ENCODE results near the gene ETS1. TPM values are rescaled to one million over a fixed set of nuclear protein-coding genes. Genes with fewer than 3 reads are reported as not detected.
A peak's percentile ranks its signal among the peaks of the same experiment; 100 is the strongest.

The ETS1 gene
- total and polyA plus RNA-seq, 2 experiments from 2014 or later, result 25.6 to 52.6 TPM

DNA sequence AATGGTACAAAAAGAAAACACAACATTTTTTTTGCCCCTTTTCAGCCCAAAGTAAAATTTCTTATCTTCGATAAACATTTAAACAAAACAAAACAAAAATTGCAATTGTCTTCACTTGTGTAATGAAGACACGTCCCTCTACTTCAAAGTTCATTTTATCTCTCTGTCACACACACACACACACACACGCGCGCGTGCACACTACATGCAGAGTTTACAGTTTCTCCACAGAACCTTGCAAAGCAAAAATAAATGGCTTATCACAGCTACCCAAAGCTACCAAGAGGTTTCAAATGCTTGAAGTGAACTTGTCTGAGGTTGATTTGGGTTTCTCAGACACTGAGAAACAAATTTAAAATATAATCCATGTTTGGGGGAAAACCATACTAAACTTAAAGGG is 72.3 kb downstream of the ETS1 start:
- Mint-ChIP-seq H3K9me3 (no peaks in the 10 kb centered on the region), H3K4me1 (peaks cover 36% of the 10 kb centered on the region), H3K27me3 (ENCODE audit: insufficient read depth, low read depth, poor library complexity) (no peaks in the 10 kb centered on the region), H3K4me3 (no peak overlapping the region), H3K27ac (no peak overlapping the region), H3K36me3 (ENCODE audit: low read depth) (no peaks in the 10 kb centered on the region)
- Histone ChIP-seq H3K4me2 (peak overlapping the region; percentile 50), H3K9me2 (ENCODE audit: insufficient read depth) (no peaks in the 10 kb centered on the region), H4K20me1 (replicated peaks; ENCODE audit: insufficient read depth) (peaks cover 19% of the 10 kb centered on the region), H3K4me3 (no peak overlapping the region), H3K27me3 (ENCODE audit: insufficient read depth) (no peaks in the 10 kb centered on the region), H3F3A (replicated peaks; ENCODE audit: low read depth) (no peaks in the 10 kb centered on the region), H3K27ac (ENCODE audit: low read depth) (peak overlapping the region; percentile 27; the same call in 1 of the 2 replicates), H3K79me2 (replicated peaks; ENCODE audit: insufficient read depth) (peaks cover 84% of the 10 kb centered on the region), H2AFZ (no peak overlapping the region), H3K4me1 (ENCODE audit: insufficient read depth) (peaks cover 51% of the 10 kb centered on the region), H3K36me3 (ENCODE audit: insufficient read depth) (no peaks in the 10 kb centered on the region)
- ATAC-seq (no peak), DNase-seq (ENCODE audit: low spot score) (no peak)
- TF ChIP-seq, protein P1, sequence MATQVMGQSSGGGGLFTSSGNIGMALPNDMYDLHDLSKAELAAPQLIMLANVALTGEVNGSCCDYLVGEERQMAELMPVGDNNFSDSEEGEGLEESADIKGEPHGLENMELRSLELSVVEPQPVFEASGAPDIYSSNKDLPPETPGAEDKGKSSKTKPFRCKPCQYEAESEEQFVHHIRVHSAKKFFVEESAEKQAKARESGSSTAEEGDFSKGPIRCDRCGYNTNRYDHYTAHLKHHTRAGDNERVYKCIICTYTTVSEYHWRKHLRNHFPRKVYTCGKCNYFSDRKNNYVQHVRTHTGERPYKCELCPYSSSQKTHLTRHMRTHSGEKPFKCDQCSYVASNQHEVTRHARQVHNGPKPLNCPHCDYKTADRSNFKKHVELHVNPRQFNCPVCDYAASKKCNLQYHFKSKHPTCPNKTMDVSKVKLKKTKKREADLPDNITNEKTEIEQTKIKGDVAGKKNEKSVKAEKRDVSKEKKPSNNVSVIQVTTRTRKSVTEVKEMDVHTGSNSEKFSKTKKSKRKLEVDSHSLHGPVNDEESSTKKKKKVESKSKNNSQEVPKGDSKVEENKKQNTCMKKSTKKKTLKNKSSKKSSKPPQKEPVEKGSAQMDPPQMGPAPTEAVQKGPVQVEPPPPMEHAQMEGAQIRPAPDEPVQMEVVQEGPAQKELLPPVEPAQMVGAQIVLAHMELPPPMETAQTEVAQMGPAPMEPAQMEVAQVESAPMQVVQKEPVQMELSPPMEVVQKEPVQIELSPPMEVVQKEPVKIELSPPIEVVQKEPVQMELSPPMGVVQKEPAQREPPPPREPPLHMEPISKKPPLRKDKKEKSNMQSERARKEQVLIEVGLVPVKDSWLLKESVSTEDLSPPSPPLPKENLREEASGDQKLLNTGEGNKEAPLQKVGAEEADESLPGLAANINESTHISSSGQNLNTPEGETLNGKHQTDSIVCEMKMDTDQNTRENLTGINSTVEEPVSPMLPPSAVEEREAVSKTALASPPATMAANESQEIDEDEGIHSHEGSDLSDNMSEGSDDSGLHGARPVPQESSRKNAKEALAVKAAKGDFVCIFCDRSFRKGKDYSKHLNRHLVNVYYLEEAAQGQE (IDR thresholded peaks at IDR 0.05; ENCODE audit: unreplicated experiment), result no peak
- TF ChIP-seq, protein P2, sequence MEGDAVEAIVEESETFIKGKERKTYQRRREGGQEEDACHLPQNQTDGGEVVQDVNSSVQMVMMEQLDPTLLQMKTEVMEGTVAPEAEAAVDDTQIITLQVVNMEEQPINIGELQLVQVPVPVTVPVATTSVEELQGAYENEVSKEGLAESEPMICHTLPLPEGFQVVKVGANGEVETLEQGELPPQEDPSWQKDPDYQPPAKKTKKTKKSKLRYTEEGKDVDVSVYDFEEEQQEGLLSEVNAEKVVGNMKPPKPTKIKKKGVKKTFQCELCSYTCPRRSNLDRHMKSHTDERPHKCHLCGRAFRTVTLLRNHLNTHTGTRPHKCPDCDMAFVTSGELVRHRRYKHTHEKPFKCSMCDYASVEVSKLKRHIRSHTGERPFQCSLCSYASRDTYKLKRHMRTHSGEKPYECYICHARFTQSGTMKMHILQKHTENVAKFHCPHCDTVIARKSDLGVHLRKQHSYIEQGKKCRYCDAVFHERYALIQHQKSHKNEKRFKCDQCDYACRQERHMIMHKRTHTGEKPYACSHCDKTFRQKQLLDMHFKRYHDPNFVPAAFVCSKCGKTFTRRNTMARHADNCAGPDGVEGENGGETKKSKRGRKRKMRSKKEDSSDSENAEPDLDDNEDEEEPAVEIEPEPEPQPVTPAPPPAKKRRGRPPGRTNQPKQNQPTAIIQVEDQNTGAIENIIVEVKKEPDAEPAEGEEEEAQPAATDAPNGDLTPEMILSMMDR (conservative IDR thresholded peaks at IDR 0.05; ENCODE audit: low read depth in 2 of 2), result no peak
- TF ChIP-seq, protein P3, sequence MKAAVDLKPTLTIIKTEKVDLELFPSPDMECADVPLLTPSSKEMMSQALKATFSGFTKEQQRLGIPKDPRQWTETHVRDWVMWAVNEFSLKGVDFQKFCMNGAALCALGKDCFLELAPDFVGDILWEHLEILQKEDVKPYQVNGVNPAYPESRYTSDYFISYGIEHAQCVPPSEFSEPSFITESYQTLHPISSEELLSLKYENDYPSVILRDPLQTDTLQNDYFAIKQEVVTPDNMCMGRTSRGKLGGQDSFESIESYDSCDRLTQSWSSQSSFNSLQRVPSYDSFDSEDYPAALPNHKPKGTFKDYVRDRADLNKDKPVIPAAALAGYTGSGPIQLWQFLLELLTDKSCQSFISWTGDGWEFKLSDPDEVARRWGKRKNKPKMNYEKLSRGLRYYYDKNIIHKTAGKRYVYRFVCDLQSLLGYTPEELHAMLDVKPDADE (IDR thresholded peaks at IDR 0.05), result no peak

DNA sequence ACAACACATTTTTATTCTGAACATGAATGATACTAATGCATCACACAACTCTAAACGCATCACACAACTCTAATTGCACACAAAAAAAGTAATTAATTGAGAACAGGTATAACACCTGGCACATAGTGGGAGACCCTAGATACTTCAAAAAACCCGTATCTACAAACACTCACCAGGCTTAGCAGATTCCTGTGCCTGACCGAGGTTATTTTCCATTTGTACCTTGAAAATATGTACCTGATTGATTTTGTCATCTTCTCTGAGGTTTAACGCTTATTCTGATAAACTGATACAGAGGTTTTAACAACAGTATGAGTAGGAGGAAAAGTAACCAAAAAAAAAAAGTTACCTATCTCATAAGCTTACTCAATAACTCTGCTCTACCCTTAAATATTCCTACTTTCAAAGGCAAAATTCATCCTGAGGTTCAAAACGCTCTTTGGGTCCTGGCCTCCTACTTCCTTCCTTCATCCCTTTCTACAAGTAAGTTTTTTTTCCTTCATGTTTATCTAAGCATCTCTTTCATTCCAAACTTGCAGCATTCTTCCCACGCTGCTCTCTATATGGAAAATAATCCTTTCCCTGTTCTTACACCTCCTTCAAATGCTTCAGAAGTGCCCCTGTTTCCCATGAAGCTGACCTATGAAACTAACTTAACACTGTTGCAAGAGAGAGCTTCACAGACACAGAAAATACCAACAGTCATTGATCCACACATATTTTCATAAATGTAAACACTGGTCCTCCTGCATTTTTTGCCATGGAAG is 73.3 kb downstream of the ETS1 start:
- no peak overlapping the region; the same call in 1 of the 2 replicates for H3K27ac Mint-ChIP-seq
- no peak overlapping the region for H3K27ac ChIP-seq (ENCODE audit: low read depth)
- H2AFZ ChIP-seq, result no peak overlapping the region
- H3K27me3 ChIP-seq (ENCODE audit: insufficient read depth), result no peaks in the 10 kb centered on the region
- peak overlapping the region; percentile 50; the same call in 1 of the 2 replicates for H3K4me2 ChIP-seq
- H3K4me1 Mint-ChIP-seq, result peaks cover 36% of the 10 kb centered on the region
- H3K36me3 ChIP-seq (ENCODE audit: insufficient read depth), result no peaks in the 10 kb centered on the region
- H3K9me3 Mint-ChIP-seq, result no peaks in the 10 kb centered on the region
- no peaks in the 10 kb centered on the region for H3K9me2 ChIP-seq (ENCODE audit: insufficient read depth)
- H3K27me3 Mint-ChIP-seq (ENCODE audit: insufficient read depth, low read depth, poor library complexity), result no peaks in the 10 kb centered on the region
- no peaks in the 10 kb centered on the region for H3F3A ChIP-seq (replicated peaks; ENCODE audit: low read depth)
- DNase-seq (ENCODE audit: low spot score), result no peak
- no peak overlapping the region for H3K4me3 Mint-ChIP-seq
- H3K79me2 ChIP-seq (replicated peaks; ENCODE audit: insufficient read depth), result peaks cover 84% of the 10 kb centered on the region
- no peak overlapping the region for H3K4me3 ChIP-seq
- H3K36me3 Mint-ChIP-seq (ENCODE audit: low read depth), result no peaks in the 10 kb centered on the region
- no peak for ATAC-seq
- H4K20me1 ChIP-seq (replicated peaks; ENCODE audit: insufficient read depth), result peaks cover 11% of the 10 kb centered on the region
- peaks cover 46% of the 10 kb centered on the region for H3K4me1 ChIP-seq (ENCODE audit: insufficient read depth)
- TF ChIP-seq, protein P3 (IDR thresholded peaks at IDR 0.05), result no peak
- TF ChIP-seq, protein P1 (IDR thresholded peaks at IDR 0.05; ENCODE audit: unreplicated experiment), result no peak
- TF ChIP-seq JUNB (IDR thresholded peaks at IDR 0.05; ENCODE audit: unreplicated experiment) (no peak), EZH2phosphoT487 (IDR thresholded peaks at IDR 0.05; ENCODE audit: unreplicated experiment) (no peak)
